DND-41 (cell line): Measurements from ENCODE around the gene BCL11A.

Experiments used
- ATAC-seq: fragments of 200-7000 bp; cut with Tn5 transposase; 3 replicates; pipeline ENCODE4 v1.9.1; 2021; ENCODE audit warnings: low read depth; ENCODE audit not compliant: insufficient read depth
- DNase-seq: peaks from one replicate; pipeline ENCODE4 v3.0.0-alpha.2; 2020
- H2AFZ ChIP-seq: 2 replicates; pipeline ENCODE4 v1.6.0; 2012; ENCODE audit warnings: low read depth, low read length
- H3K27ac ChIP-seq: 2 replicates; pipeline ENCODE4 v1.5.1; 2012; ENCODE audit warnings: low read length, inconsistent platforms
- H3K27me3 ChIP-seq: fragments of 200-600 bp; sonication (generic); 2 replicates; pipeline ENCODE4 v1.6.0; 2012; ENCODE audit warnings: low read length, mild to moderate bottlenecking, inconsistent platforms; ENCODE audit not compliant: insufficient read depth, poor library complexity
- H3K36me3 ChIP-seq: 2 replicates; pipeline ENCODE4 v1.5.1; 2012; ENCODE audit warnings: low read length, inconsistent platforms; ENCODE audit not compliant: insufficient read depth
- H3K4me1 ChIP-seq: 2 replicates; pipeline ENCODE4 v1.5.1; 2012; ENCODE audit warnings: mild to moderate bottlenecking, low read length; ENCODE audit not compliant: insufficient read depth
- H3K4me2 ChIP-seq: 2 replicates; pipeline ENCODE4 v1.6.0; 2012; ENCODE audit warnings: mild to moderate bottlenecking, moderate library complexity, low read length, inconsistent platforms; ENCODE audit not compliant: insufficient read depth
- H3K4me3 ChIP-seq, 2 experiments: fragments of 200-600 bp in 1 of 2; shearing (Covaris generic) in 1 of 2; 2 replicates each; pipeline ENCODE4 v1.5.1; 2012 to 2016; ENCODE audit warnings: inconsistent platforms in 2 of 2, low read length in 2 of 2, mild to moderate bottlenecking in 2 of 2, low read depth in 1 of 2, moderate library complexity in 1 of 2
- H3K79me2 ChIP-seq: 2 replicates; pipeline ENCODE4 v1.6.0; 2012; ENCODE audit warnings: low read length, inconsistent platforms; ENCODE audit not compliant: insufficient read depth
- H3K9ac ChIP-seq: 2 replicates; pipeline ENCODE4 v1.6.0; 2012; ENCODE audit warnings: low read depth, mild to moderate bottlenecking, inconsistent platforms, low read length, moderate library complexity
- H3K9me3 ChIP-seq: 2 replicates; pipeline ENCODE4 v1.5.1; 2012; ENCODE audit warnings: low read length, moderate library complexity, mild to moderate bottlenecking, inconsistent platforms; ENCODE audit not compliant: insufficient read depth, severe bottlenecking
- H4K20me1 ChIP-seq: 2 replicates; pipeline ENCODE4 v1.6.0; 2012; ENCODE audit warnings: low read length; ENCODE audit not compliant: insufficient read depth
- EZH2 ChIP-seq: IDR thresholded peaks from 3 replicates; pipeline ENCODE4 v1.6.1; 2012; ENCODE audit warnings: borderline replicate concordance, low read depth, mild to moderate bottlenecking, moderate library complexity, low read length, inconsistent platforms; ENCODE audit not compliant: severe bottlenecking
- TF ChIP-seq, protein P1 (sequence below): IDR thresholded peaks from 2 replicates; pipeline ENCODE4 v1.5.1; 2012; ENCODE audit warnings: borderline replicate concordance, low read length, moderate library complexity, mild to moderate bottlenecking; ENCODE audit not compliant: poor library complexity, severe bottlenecking; ENCODE audit errors: extremely low read depth

The BCL11A gene

GRCh38 chr2:60512062-60512622 is 41.3 kb downstream of the BCL11A start:
- Histone ChIP-seq H3K27ac (no peak overlapping the region), H3K27me3 (no peaks in the 10 kb centered on the region), H3K4me2 (no peak overlapping the region), H3K79me2 (peaks cover 99% of the 10 kb centered on the region), H2AFZ (no peak overlapping the region), H3K4me1 (no peaks in the 10 kb centered on the region; the same call in 1 of the 2 replicates), H3K4me3 (no peak overlapping the region), H3K36me3 (peaks cover 76% of the 10 kb centered on the region), H3K9ac (no peak overlapping the region), H3K9me3 (no peaks in the 10 kb centered on the region), H4K20me1 (peaks cover 78% of the 10 kb centered on the region)
- TF ChIP-seq, protein P1, sequence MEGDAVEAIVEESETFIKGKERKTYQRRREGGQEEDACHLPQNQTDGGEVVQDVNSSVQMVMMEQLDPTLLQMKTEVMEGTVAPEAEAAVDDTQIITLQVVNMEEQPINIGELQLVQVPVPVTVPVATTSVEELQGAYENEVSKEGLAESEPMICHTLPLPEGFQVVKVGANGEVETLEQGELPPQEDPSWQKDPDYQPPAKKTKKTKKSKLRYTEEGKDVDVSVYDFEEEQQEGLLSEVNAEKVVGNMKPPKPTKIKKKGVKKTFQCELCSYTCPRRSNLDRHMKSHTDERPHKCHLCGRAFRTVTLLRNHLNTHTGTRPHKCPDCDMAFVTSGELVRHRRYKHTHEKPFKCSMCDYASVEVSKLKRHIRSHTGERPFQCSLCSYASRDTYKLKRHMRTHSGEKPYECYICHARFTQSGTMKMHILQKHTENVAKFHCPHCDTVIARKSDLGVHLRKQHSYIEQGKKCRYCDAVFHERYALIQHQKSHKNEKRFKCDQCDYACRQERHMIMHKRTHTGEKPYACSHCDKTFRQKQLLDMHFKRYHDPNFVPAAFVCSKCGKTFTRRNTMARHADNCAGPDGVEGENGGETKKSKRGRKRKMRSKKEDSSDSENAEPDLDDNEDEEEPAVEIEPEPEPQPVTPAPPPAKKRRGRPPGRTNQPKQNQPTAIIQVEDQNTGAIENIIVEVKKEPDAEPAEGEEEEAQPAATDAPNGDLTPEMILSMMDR = no peak
- TF ChIP-seq EZH2 = no peak
- DNase-seq (no peak), ATAC-seq (no peak)

DNA sequence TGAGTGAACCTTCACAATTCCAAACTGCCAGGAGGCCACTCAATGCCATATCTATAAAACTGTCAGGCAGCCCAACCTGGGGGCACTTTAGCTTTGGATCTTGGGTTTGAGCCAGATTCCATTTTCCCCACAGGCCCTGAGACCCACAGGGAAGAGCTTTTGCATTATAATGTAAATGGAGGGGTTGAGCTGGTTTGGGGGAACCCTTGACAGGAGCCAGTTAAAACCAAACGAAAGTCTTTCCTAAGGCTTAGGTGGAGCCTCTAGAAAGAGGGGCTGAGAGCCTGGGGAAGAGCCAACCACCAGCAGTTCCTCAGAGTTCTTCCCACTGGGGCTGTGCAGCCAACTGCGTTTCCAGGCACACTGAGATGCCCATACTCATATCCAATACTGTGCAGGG is 42.7 kb downstream of the BCL11A start:
- H3K27ac ChIP-seq = no peak overlapping the region
- H3K4me2 ChIP-seq = no peak overlapping the region
- H3K4me1 ChIP-seq = no peaks in the 10 kb centered on the region; the same call in 1 of the 2 replicates
- H3K9me3 ChIP-seq = no peaks in the 10 kb centered on the region
- H3K4me3 ChIP-seq = no peak overlapping the region
- DNase-seq = no peak
- no peak for ATAC-seq
- peaks cover 98% of the 10 kb centered on the region for H3K79me2 ChIP-seq
- H4K20me1 ChIP-seq = peaks cover 75% of the 10 kb centered on the region
- H3K9ac ChIP-seq = no peak overlapping the region
- no peak for TF ChIP-seq EZH2
- TF ChIP-seq, protein P1 = no peak
- peaks cover 74% of the 10 kb centered on the region for H3K36me3 ChIP-seq
- H2AFZ ChIP-seq = no peak overlapping the region
- H3K27me3 ChIP-seq = no peaks in the 10 kb centered on the region

DNA sequence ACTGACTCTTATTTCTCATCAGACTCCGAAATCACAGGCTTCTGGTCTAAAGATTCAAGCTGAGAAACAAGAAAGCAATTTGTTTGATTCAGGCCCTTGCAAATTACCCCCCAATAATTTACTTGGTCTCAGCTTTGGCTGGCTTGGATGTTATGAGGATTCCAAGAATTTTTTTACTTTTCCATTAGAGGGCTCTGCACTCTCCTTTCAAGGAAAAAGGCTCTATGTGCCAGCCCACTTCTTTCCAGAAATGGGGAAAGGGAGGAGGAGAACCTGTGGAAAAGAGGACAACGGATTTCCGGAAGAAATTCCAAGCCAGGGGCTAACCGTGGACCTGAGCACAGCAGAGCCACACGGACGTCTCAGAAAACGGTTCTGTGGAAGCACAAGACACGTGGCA is 44.4 kb downstream of the BCL11A start:
- H2AFZ ChIP-seq = no peak overlapping the region
- no peak overlapping the region for H3K4me2 ChIP-seq
- no peaks in the 10 kb centered on the region for H3K9me3 ChIP-seq
- TF ChIP-seq EZH2 = no peak
- TF ChIP-seq, protein P1 = no peak
- H3K27ac ChIP-seq = no peak overlapping the region
- H3K36me3 ChIP-seq = peaks cover 70% of the 10 kb centered on the region
- ATAC-seq (no peak), DNase-seq (no peak)
- no peak overlapping the region for H3K4me3 ChIP-seq
- no peaks in the 10 kb centered on the region for H3K27me3 ChIP-seq
- H4K20me1 ChIP-seq = peaks cover 80% of the 10 kb centered on the region
- H3K9ac ChIP-seq = no peak overlapping the region
- no peaks in the 10 kb centered on the region; the same call in 1 of the 2 replicates for H3K4me1 ChIP-seq
- peaks cover 98% of the 10 kb centered on the region for H3K79me2 ChIP-seq
